HL-60 (cell line): ENCODE measurements around the gene GABPB1.
A peak's percentile ranks its signal among the peaks of the same experiment; 100 is the strongest.

Experiments
- DNase-seq, 2 experiments: peaks; one replicate each; pipeline ENCODE4 v3.0.0-alpha.2; 2010 to 2020; ENCODE audit warnings: low read depth in 1 of 2, low spot score in 1 of 2
- H3K27ac ChIP-seq: fragments of 250-450 bp; sonication (Bioruptor Pico); replicated peaks from 2 replicates; pipeline ENCODE4 v1.5.1; 2020; ENCODE audit warnings: mild to moderate bottlenecking, moderate library complexity
- H3K27me3 ChIP-seq: fragments of 250-450 bp; sonication (Bioruptor Pico); 2 replicates; pipeline ENCODE4 v1.5.1; 2021; ENCODE audit warnings: mild to moderate bottlenecking, moderate library complexity; ENCODE audit not compliant: insufficient read depth, poor library complexity, severe bottlenecking
- H3K4me3 ChIP-seq: replicated peaks from 2 replicates; pipeline ENCODE4 v1.5.1; 2011; ENCODE audit warnings: mild to moderate bottlenecking, control low read depth, low read length; ENCODE audit not compliant: insufficient read depth
- GABPA ChIP-seq: IDR thresholded peaks from 2 replicates; pipeline ENCODE4 v1.6.1; 2012; ENCODE audit warnings: low read depth
- POLR2AphosphoS5 ChIP-seq: IDR thresholded peaks from 2 replicates; pipeline ENCODE4 v1.6.1; 2012; ENCODE audit warnings: low read depth
- REST ChIP-seq: IDR thresholded peaks from 2 replicates; pipeline ENCODE4 v1.6.1; 2012; ENCODE audit warnings: low read depth; ENCODE audit not compliant: insufficient replicate concordance
- SPI1 ChIP-seq: IDR thresholded peaks from 2 replicates; pipeline ENCODE4 v1.6.1; 2012; ENCODE audit warnings: low read depth, mild to moderate bottlenecking, borderline replicate concordance
- TF ChIP-seq, protein P1 (sequence below): IDR thresholded peaks from one replicate; pipeline ENCODE4 v1.5.1; 2011; ENCODE audit warnings: low read length, control low read depth, inconsistent platforms; ENCODE audit not compliant: insufficient read depth

GABPB1 gene

DNA sequence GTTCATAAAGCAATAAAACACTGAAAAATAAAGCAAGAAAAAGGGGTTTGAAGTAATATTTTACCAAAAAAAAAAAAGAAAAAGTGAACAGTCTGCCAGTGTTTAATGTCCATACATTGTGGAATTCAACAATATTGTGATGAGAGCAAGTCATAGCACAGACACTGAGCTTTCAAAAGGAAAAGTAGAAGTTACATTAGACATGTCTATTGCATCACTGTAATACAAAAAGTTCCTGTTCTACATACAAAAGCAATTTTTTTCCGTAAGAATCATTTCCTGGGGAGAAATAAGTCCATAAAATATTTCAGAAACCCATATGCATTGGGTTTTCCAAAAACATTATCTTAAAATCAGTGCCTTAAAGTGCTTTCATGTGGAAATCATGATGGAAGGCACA, 77.6 kb downstream of the GABPB1 start:
- H3K4me3 ChIP-seq = no peak overlapping the region
- TF ChIP-seq SPI1 (no peak), GABPA (no peak), POLR2AphosphoS5 (no peak), REST (no peak)
- TF ChIP-seq, protein P1, sequence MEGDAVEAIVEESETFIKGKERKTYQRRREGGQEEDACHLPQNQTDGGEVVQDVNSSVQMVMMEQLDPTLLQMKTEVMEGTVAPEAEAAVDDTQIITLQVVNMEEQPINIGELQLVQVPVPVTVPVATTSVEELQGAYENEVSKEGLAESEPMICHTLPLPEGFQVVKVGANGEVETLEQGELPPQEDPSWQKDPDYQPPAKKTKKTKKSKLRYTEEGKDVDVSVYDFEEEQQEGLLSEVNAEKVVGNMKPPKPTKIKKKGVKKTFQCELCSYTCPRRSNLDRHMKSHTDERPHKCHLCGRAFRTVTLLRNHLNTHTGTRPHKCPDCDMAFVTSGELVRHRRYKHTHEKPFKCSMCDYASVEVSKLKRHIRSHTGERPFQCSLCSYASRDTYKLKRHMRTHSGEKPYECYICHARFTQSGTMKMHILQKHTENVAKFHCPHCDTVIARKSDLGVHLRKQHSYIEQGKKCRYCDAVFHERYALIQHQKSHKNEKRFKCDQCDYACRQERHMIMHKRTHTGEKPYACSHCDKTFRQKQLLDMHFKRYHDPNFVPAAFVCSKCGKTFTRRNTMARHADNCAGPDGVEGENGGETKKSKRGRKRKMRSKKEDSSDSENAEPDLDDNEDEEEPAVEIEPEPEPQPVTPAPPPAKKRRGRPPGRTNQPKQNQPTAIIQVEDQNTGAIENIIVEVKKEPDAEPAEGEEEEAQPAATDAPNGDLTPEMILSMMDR = no peak
- no peak for DNase-seq
- H3K27me3 ChIP-seq = no peaks in the 10 kb centered on the region
- peak overlapping the region; percentile 77 for H3K27ac ChIP-seq

DNA sequence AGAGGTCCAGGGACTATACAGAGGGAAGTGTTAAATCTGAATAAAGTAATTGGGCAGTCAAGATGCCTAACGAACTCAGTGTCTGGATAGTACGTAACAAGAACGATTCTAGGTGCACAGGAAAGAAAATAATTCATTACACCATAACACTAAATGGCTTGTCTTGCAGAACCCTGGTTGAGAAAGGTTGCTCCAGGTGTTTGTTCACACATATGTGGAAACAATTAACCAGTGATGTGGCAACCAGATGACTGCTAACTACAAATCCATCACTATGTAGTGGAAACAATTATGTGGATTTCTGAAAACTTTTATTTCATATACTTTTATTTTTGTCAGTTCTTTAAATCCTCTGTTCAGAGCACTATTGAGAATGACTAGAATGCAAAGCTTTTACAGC, 79.1 kb downstream of the GABPB1 start:
- no peaks in the 10 kb centered on the region for H3K27me3 ChIP-seq
- DNase-seq = peak in 1 of 2 experiments; percentile 71
- H3K4me3 ChIP-seq = no peak overlapping the region
- TF ChIP-seq SPI1 (no peak), REST (no peak), GABPA (no peak), POLR2AphosphoS5 (no peak)
- TF ChIP-seq, protein P1 = no peak
- peak overlapping the region; percentile 77 for H3K27ac ChIP-seq

DNA sequence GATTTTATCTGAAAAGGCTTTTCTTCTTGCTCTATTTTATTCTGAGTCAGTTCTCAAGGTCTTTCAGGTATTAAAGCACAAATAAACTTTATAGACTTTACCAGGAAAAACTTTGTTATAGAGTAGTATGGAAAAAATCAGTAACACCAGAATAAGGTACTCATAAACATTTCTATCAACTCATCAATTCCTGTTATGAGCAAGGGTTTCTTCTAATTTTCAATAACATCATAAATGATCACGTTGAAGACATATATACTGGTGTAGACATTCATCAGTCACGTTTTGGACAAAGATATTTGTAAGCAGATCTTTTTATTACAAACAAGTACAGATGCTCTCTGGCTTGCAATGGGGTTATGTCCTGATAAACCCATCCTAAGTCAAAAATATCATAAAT, 79.9 kb downstream of the GABPB1 start:
- no peak for TF ChIP-seq POLR2AphosphoS5
- TF ChIP-seq GABPA = no peak
- Histone ChIP-seq H3K4me3 (no peak overlapping the region), H3K27me3 (no peaks in the 10 kb centered on the region), H3K27ac (peak overlapping the region; percentile 34)
- DNase-seq = no peak

DNA sequence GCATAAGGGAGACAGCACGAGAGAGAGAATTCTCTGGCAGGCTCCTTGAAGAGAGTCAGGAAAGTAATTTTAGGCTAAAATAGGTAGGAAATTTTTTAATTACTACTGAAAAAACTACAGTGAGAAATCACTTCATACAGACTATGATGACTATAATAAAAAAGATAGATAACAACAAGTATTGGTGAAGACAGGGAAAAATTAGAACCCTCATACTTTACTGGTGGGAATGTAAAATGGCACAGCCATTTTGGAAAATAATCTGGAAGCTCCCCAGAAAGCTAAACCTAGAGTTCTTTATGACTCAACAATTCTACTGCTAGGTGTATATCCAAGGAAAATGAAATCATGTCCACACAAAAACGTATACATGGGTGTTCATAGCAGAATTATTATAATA, 87.4 kb downstream of the GABPB1 start:
- Histone ChIP-seq H3K4me3 (no peak overlapping the region), H3K27me3 (no peaks in the 10 kb centered on the region), H3K27ac (no peak overlapping the region)
- no peak for DNase-seq
- TF ChIP-seq SPI1 (no peak), REST (no peak), POLR2AphosphoS5 (no peak), GABPA (no peak)
- TF ChIP-seq, protein P1 = no peak
